Body of pancreas (tissue), 4 donors: ENCODE measurements around the gene ACAD10. TPM values are rescaled to one million over a fixed set of nuclear protein-coding genes. Genes with fewer than 3 reads are reported as not detected.
A peak's percentile ranks its signal among the peaks of the same experiment; 100 is the strongest.
"Not testable (repeated sequence)": the region's sequence is repeated elsewhere in the genome, so short reads cannot be mapped to it uniquely, and the experiment has no call there.

ENCODE experiments used
- ATAC-seq: fragments of 150-250 bp; one replicate; pipeline ENCODE4 v1.9.1; 2016
- DNase-seq, 4 donors: peaks; one replicate each; pipeline ENCODE4 v3.0.0-alpha.2; 2019
- H3K27ac ChIP-seq, 4 donors: fragments of 200-600 bp; sonication (generic); 1 replicate in 3 of 4; 2 replicates in 1 of 4; pipeline versions ENCODE4 v1.5.1 to v1.6.1; 2016 to 2019; ENCODE audit warnings: mild to moderate bottlenecking in 1 of 4, mixed read lengths in 1 of 4, moderate library complexity in 1 of 4
- H3K27me3 ChIP-seq, 2 donors: fragments of 200-600 bp; sonication (generic); one replicate each; pipeline ENCODE4 v1.6.0; 2016; ENCODE audit warnings: mild to moderate bottlenecking in 1 of 2
- H3K36me3 ChIP-seq, 2 donors: fragments of 200-600 bp; sonication (generic); replicated peaks in 1 of 2; 2 replicates each; pipeline ENCODE4 v1.5.1; 2016; ENCODE audit warnings: low read depth in 2 of 2; ENCODE audit not compliant: insufficient read depth in 1 of 2
- H3K4me1 ChIP-seq: fragments of 200-600 bp; sonication (generic); one replicate; pipeline ENCODE4 v1.6.0; 2016
- H3K4me3 ChIP-seq, 2 donors: fragments of 200-600 bp; sonication (generic); 1 replicate in 1 of 2; 2 replicates in 1 of 2; pipeline ENCODE4 v1.5.1; 2016 to 2019
- H3K9me3 ChIP-seq, 3 donors: fragments of 200-600 bp; sonication (generic); 1 replicate in 2 of 3; 2 replicates in 1 of 3; pipeline ENCODE4 v1.5.1; 2016
- POLR2A ChIP-seq, 3 donors: fragments of 450-650 bp; IDR thresholded peaks; one replicate each; pipeline ENCODE4 v1.6.1; 2016; ENCODE audit warnings: antibody characterized with exemption in 3 of 3, mild to moderate bottlenecking in 2 of 3
- WGBS, 2 donors: methylation state at CpG; one replicate each; pipeline ENCODE4 v1.1.5; 2017; 5-methylcytosine and 5-hydroxymethylcytosine counted together
- intact Hi-C: fragments of 100-400 bp; cut with DNase I; formaldehyde crosslinking; loops from one replicate; pipeline ENCODE4 v1.15.1; 2023
- total RNA-seq, 2 donors: library from RNA; depleted of rRNA; stranded (reverse); fragments of >200 nt; gene quantifications; one replicate each; pipeline ENCODE4 v1.1.0, GENCODE V29; 2016
- TF ChIP-seq, protein P1 (sequence below), 7 experiments: fragments of 450-650 bp in 4 of 7; fragments of 200-600 bp in 3 of 7; sonication (generic) in 3 of 7; IDR thresholded peaks; one replicate each; pipeline ENCODE4 v1.5.1; 2016 to 2019; ENCODE audit warnings: antibody characterized with exemption in 7 of 7

ACAD10 gene
- total RNA-seq, 2 donors from 2014 or later, result 20.8 to 35.3 TPM

- no peaks in the 10 kb centered on the region for H3K27me3 ChIP-seq
- no peaks in the 10 kb centered on the region for H3K4me1 ChIP-seq
- H3K36me3 ChIP-seq, result peaks cover 0 to 13% of the 10 kb centered on the region in 2 donors
- no peak for DNase-seq
- intact Hi-C loops, result no loop called here
- TF ChIP-seq POLR2A (IDR thresholded peaks at IDR 0.05), result no peak
- TF ChIP-seq, protein P1, sequence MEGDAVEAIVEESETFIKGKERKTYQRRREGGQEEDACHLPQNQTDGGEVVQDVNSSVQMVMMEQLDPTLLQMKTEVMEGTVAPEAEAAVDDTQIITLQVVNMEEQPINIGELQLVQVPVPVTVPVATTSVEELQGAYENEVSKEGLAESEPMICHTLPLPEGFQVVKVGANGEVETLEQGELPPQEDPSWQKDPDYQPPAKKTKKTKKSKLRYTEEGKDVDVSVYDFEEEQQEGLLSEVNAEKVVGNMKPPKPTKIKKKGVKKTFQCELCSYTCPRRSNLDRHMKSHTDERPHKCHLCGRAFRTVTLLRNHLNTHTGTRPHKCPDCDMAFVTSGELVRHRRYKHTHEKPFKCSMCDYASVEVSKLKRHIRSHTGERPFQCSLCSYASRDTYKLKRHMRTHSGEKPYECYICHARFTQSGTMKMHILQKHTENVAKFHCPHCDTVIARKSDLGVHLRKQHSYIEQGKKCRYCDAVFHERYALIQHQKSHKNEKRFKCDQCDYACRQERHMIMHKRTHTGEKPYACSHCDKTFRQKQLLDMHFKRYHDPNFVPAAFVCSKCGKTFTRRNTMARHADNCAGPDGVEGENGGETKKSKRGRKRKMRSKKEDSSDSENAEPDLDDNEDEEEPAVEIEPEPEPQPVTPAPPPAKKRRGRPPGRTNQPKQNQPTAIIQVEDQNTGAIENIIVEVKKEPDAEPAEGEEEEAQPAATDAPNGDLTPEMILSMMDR (IDR thresholded peaks at IDR 0.05), result no peak
- no peaks in the 10 kb centered on the region for H3K9me3 ChIP-seq
- H3K4me3 ChIP-seq, result no peak overlapping the region
- H3K27ac ChIP-seq, result no peak overlapping the region
- ATAC-seq, result no peak
- WGBS, 2 donors, result 79 to 86% methylated on average over 4 of the region's 4 CpGs
Observed at GRCh38 chr12:111732786-111733185, 46.9 kb downstream of the ACAD10 start.

DNA sequence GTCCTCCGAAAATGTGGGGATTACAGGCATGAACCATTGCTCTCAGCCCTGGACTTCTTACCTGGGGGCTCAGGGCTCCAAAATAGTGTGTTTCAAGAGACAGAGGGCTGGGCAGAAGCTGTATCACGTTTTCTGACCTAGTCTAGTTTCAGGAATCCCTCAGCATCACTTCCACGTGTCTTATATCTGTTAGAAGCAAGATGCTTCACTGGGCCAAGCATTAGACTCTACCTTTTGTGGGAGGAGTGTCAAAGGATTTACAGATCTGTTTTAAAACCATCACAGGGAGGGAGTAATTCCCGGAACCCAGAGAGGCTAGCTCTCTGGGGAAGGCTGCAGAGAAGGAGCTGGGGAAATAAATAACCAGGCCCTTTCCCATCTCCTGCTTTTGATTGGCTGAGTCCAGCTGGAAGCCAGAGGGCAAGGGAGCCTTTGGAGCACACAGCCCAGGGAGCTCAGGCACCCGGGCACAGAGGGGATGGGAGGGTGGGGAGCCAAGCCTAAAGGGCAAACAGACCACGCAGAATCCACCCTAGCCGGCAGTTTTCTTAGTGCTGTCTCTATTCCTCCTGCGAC, 47.6 kb downstream of the ACAD10 start:
- intact Hi-C loops, result no loop called here
- no peak for DNase-seq
- Histone ChIP-seq H3K36me3 (peaks cover 0 to 11% of the 10 kb centered on the region in 2 donors), H3K4me3 (no peak overlapping the region), H3K4me1 (no peaks in the 10 kb centered on the region), H3K27ac (no peak overlapping the region), H3K27me3 (no peaks in the 10 kb centered on the region), H3K9me3 (no peaks in the 10 kb centered on the region)
- no peak for ATAC-seq
- TF ChIP-seq, protein P1 (IDR thresholded peaks at IDR 0.05), result no peak
- TF ChIP-seq POLR2A (IDR thresholded peaks at IDR 0.05), result no peak
- 88 to 93% methylated on average over 3 to 8 of the region's 8 CpGs for WGBS, 2 donors

DNA sequence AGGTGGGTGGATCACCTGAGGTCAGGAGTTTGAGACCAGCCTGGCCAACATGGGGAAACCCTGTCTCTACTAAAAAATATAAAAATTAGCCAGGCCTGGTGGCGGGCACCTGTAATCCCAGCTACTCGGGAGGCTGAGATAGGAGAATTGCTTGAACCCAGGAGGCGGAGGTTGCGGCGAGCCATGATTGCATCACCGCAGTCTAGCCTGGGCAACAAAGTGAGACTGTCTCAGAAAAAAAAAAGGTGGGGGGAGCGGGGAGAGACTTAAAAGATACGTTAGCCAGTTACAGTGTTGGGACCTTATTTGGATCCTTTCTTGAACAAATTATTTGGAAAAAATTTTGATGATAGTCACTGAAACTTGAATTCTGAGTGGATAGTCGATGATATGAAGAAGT, 53.7 kb downstream of the ACAD10 start:
- H3K27ac ChIP-seq, H3K27me3 ChIP-seq, H3K4me3 ChIP-seq, H3K9me3 ChIP-seq, DNase-seq, intact Hi-C loops, H3K36me3 ChIP-seq, ATAC-seq: not testable (repeated sequence)
- peaks cover 17% of the 10 kb centered on the region for H3K4me1 ChIP-seq
- WGBS, 2 donors, result 98 to 99% methylated on average over 9 of the region's 9 CpGs

DNA sequence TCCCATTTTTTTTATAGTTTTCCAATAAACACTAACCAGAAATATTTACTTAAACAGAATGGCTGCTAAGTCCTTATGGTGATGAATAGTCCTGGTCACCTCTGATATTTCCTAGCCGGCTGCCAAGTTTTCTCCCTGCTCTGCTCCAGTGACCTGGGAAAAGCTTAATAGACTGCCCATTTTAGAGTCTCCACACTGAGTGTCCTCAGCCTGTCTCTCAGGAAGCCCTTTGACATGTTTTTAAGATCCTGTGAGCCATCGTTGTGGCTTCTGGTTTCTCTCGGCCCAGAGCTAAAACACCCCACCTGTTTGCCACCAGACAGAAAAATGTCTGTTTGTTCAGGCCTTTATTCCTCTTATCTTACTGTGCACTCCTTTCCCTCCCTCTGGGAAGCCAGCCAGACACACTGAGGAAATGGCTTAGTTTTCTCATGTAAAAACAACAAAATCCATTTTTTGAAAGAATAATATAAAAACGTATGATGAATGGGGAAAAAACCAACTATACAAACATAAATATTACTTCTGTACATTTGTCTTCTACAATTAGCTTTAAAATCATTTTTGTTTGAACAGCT, 55.5 kb downstream of the ACAD10 start:
- H3K27me3 ChIP-seq, result no peaks in the 10 kb centered on the region
- DNase-seq (peak; percentile 35 to 64 (median 50)), ATAC-seq (peak; percentile 61)
- peaks cover 17% of the 10 kb centered on the region for H3K4me1 ChIP-seq
- intact Hi-C loops, result no loop called here
- 5 to 8% methylated on average over 4 of the region's 4 CpGs for WGBS, 2 donors
- H3K9me3 ChIP-seq, result no peaks in the 10 kb centered on the region
- TF ChIP-seq, protein P1 (IDR thresholded peaks at IDR 0.05), result no peak
- TF ChIP-seq POLR2A (IDR thresholded peaks at IDR 0.05), result no peak
- H3K4me3 ChIP-seq, result no peak overlapping the region
- H3K27ac ChIP-seq, result peak overlapping the region in 3 of 4 donors; percentile 39 to 78 (median 76)
- H3K36me3 ChIP-seq, result peaks cover under 1 to 8% of the 10 kb centered on the region in 2 donors

- Histone ChIP-seq H3K9me3 (no peaks in the 10 kb centered on the region), H3K27ac (no peak overlapping the region), H3K36me3 (peaks cover 7 to 10% of the 10 kb centered on the region in 2 donors), H3K4me1 (peaks cover 17% of the 10 kb centered on the region), H3K4me3 (no peak overlapping the region), H3K27me3 (no peaks in the 10 kb centered on the region)
- ATAC-seq (no peak), DNase-seq (no peak)
- no peak for TF ChIP-seq POLR2A (IDR thresholded peaks at IDR 0.05)
- TF ChIP-seq, protein P1 (IDR thresholded peaks at IDR 0.05), result no peak
- intact Hi-C loops, result loop anchor here (5.0 kb wide), 1 partner anchor 47 kb away; no protein-coding TSS in a partner anchor
- WGBS, 2 donors, result 66 to 80% methylated on average over 4 of the region's 4 CpGs
Observed at GRCh38 chr12:111745211-111745610, 59.4 kb downstream of the ACAD10 start.
